ENCODE measurements around the gene TMEM225. TPM values are rescaled to one million over a fixed set of nuclear protein-coding genes. Genes with fewer than 3 reads are reported as not detected.

The TMEM225 gene
- total RNA-seq, 2 donors from 2014 or later, result 1.2 TPM; not detected in 1

- H3K27ac ChIP-seq, result no peak overlapping the region
- H3K9me3 ChIP-seq, result no peaks in the 10 kb centered on the region
- no peaks in the 10 kb centered on the region for H3K4me1 ChIP-seq (replicated peaks)
- TF ChIP-seq POLR2A (IDR thresholded peaks at IDR 0.05), result no peak
- TF ChIP-seq POLR2AphosphoS5 (IDR thresholded peaks at IDR 0.05), result no peak
- TF ChIP-seq CTCF (IDR thresholded peaks at IDR 0.05), result no peak
- H3K36me3 ChIP-seq, result no peaks in the 10 kb centered on the region
- 88% methylated on average over 6 of the region's 6 CpGs for WGBS
- no peaks in the 10 kb centered on the region for H3K27me3 ChIP-seq (replicated peaks; ENCODE audit: insufficient read depth)
- no peak overlapping the region for H3K4me3 ChIP-seq
- DNase-seq (ENCODE audit: low spot score), result no peak
- intact Hi-C loops (cut with DNase I), result no loop called here
Observed at GRCh38 chr11:123841174-123841573, 44.3 kb downstream of the TMEM225 start.

- Histone ChIP-seq H3K4me1 (replicated peaks) (no peaks in the 10 kb centered on the region), H3K36me3 (no peaks in the 10 kb centered on the region), H3K9me3 (no peaks in the 10 kb centered on the region), H3K27ac (no peak overlapping the region), H3K4me3 (no peak overlapping the region), H3K27me3 (replicated peaks; ENCODE audit: insufficient read depth) (no peaks in the 10 kb centered on the region)
- no peak for DNase-seq (ENCODE audit: low spot score)
- TF ChIP-seq POLR2A (IDR thresholded peaks at IDR 0.05), result no peak
- no peak for TF ChIP-seq CTCF (IDR thresholded peaks at IDR 0.05)
- TF ChIP-seq POLR2AphosphoS5 (IDR thresholded peaks at IDR 0.05), result no peak
- WGBS, result 89% methylated on average over 5 of the region's 5 CpGs
- intact Hi-C loops (cut with DNase I), result no loop called here
Observed at GRCh38 chr11:123839131-123839530, 46.3 kb downstream of the TMEM225 start.

- no peak for DNase-seq (ENCODE audit: low spot score)
- TF ChIP-seq POLR2A (IDR thresholded peaks at IDR 0.05) (no peak), POLR2AphosphoS5 (IDR thresholded peaks at IDR 0.05) (no peak), CTCF (IDR thresholded peaks at IDR 0.05) (no peak)
- Histone ChIP-seq H3K4me3 (no peak overlapping the region), H3K27me3 (replicated peaks; ENCODE audit: insufficient read depth) (no peaks in the 10 kb centered on the region), H3K36me3 (no peaks in the 10 kb centered on the region), H3K27ac (no peak overlapping the region), H3K9me3 (no peaks in the 10 kb centered on the region), H3K4me1 (replicated peaks) (no peaks in the 10 kb centered on the region)
- WGBS, result 57% methylated on average over 1 of the region's 1 CpG
- intact Hi-C loops (cut with DNase I), result no loop called here
Observed at GRCh38 chr11:123838659-123839058, 46.8 kb downstream of the TMEM225 start.

GRCh38 chr11:123838199-123838598 is 47.3 kb downstream of the TMEM225 start:
- no peaks in the 10 kb centered on the region for H3K27me3 ChIP-seq (replicated peaks; ENCODE audit: insufficient read depth)
- WGBS, result 56% methylated on average over 3 of the region's 3 CpGs
- H3K9me3 ChIP-seq, result no peaks in the 10 kb centered on the region
- no peak for DNase-seq (ENCODE audit: low spot score)
- H3K4me3 ChIP-seq, result no peak overlapping the region
- no peaks in the 10 kb centered on the region for H3K36me3 ChIP-seq
- H3K4me1 ChIP-seq (replicated peaks), result no peaks in the 10 kb centered on the region
- TF ChIP-seq POLR2A (IDR thresholded peaks at IDR 0.05), result no peak
- TF ChIP-seq POLR2AphosphoS5 (IDR thresholded peaks at IDR 0.05), result no peak
- no peak for TF ChIP-seq CTCF (IDR thresholded peaks at IDR 0.05)
- intact Hi-C loops (cut with DNase I), result no loop called here
- H3K27ac ChIP-seq, result no peak overlapping the region

- no peak for DNase-seq (ENCODE audit: low spot score)
- intact Hi-C loops (cut with DNase I), result no loop called here
- no peak overlapping the region for H3K27ac ChIP-seq
- H3K4me3 ChIP-seq, result no peak overlapping the region
- 85% methylated on average over 2 of the region's 2 CpGs for WGBS
- no peaks in the 10 kb centered on the region for H3K9me3 ChIP-seq
- no peaks in the 10 kb centered on the region for H3K36me3 ChIP-seq
- H3K27me3 ChIP-seq (replicated peaks; ENCODE audit: insufficient read depth), result no peaks in the 10 kb centered on the region
- no peaks in the 10 kb centered on the region for H3K4me1 ChIP-seq (replicated peaks)
- TF ChIP-seq POLR2A (IDR thresholded peaks at IDR 0.05), result no peak
Observed at GRCh38 chr11:123833095-123833494, 52.4 kb downstream of the TMEM225 start.

Other genes starting within 250 kb of the TMEM225 start
- 1 to 10 TPM; 2.5 to 3.5 TPM for gene SCN3B, start 231.0 kb downstream of the TMEM225 start, total RNA-seq
- gene ZNF202, start 144.0 kb downstream of the TMEM225 start, total RNA-seq, result 10 to 100 TPM in 1 of 2 donors, 1 to 10 TPM in 1; 5.7 to 15.2 TPM
- not detected for gene OR6X1, start 131.2 kb downstream of the TMEM225 start, total RNA-seq
- not detected for gene OR6M1, start 79.3 kb downstream of the TMEM225 start, total RNA-seq
- gene OR8D4, start 16.5 kb upstream of the TMEM225 start, total RNA-seq, result 1 to 10 TPM in 1 of 2 donors, not detected in 1; 1.5 TPM
- gene OR4D5, start 53.9 kb upstream of the TMEM225 start, total RNA-seq, result not detected
- gene OR6T1, start 58.2 kb upstream of the TMEM225 start, total RNA-seq, result not detected
- not detected for gene OR10S1, start 92.1 kb upstream of the TMEM225 start, total RNA-seq
- gene OR10G6, start 109.5 kb upstream of the TMEM225 start, total RNA-seq, result not detected
- gene OR10G4, start 127.3 kb upstream of the TMEM225 start, total RNA-seq, result under 1 TPM in 1 of 2 donors, not detected in 1; 0.40 TPM
- gene OR10G9, start 137.3 kb upstream of the TMEM225 start, total RNA-seq, result not detected
- gene OR10G8, start 141.1 kb upstream of the TMEM225 start, total RNA-seq, result under 1 TPM in 1 of 2 donors, not detected in 1; 0.57 TPM
- not detected for gene OR10G7, start 155.7 kb upstream of the TMEM225 start, total RNA-seq
- gene VWA5A, start 229.8 kb upstream of the TMEM225 start, total RNA-seq, result 10 to 100 TPM; 23.3 to 28.9 TPM

Measured in prostate gland (tissue), 2 donors.